Measurements from ENCODE around the gene RFXANK.
"Not testable (repeated sequence)": the region's sequence is repeated elsewhere in the genome, so short reads cannot be mapped to it uniquely, and the experiment has no call there.

Gene RFXANK

GRCh38 chr19:19169236-19170052 lies 22.6 kb upstream of the RFXANK start:
- no peak for DNase-seq (ENCODE audit: low read depth, low spot score)
- no peak overlapping the region for H3K27ac ChIP-seq

- H3K27ac ChIP-seq, result no peak within 1 kb of the TSS
- DNase-seq (ENCODE audit: low read depth, low spot score), result no peak
Observed at GRCh38 chr19:19170053-19170872, 21.8 kb upstream of the RFXANK start, which contains the start of gene MEF2B. Gene MEF2B, minus strand, starts transcription at chr19:19170263. Its CDS starts 19,528 bp downstream, at chr19:19150735.

- DNase-seq (ENCODE audit: low read depth, low spot score), result no peak
- no peak overlapping the region for H3K27ac ChIP-seq
Observed at GRCh38 chr19:19170873-19171672, 21.0 kb upstream of the RFXANK start.

- no peak for DNase-seq (ENCODE audit: low read depth, low spot score)
Observed at GRCh38 chr19:19171821-19172532, 20.1 kb upstream of the RFXANK start.

GRCh38 chr19:19173243-19173642 lies 18.8 kb upstream of the RFXANK start:
- DNase-seq (ENCODE audit: low read depth, low spot score); H3K27ac ChIP-seq: not testable (repeated sequence)

More at GRCh38 chr19:19171821-19172532, 20.1 kb upstream of the RFXANK start:
- no peak overlapping the region for H3K27ac ChIP-seq

- DNase-seq (ENCODE audit: low read depth, low spot score), result no peak
- H3K27ac ChIP-seq, result no peak overlapping the region
Observed at GRCh38 chr19:19176950-19177349, 15.1 kb upstream of the RFXANK start.

- no peak for DNase-seq (ENCODE audit: low read depth, low spot score)
Observed at GRCh38 chr19:19179548-19180441, 12.3 kb upstream of the RFXANK start.

GRCh38 chr19:19181488-19181998 lies 10.5 kb upstream of the RFXANK start:
- no peak overlapping the region for H3K27ac ChIP-seq
- DNase-seq (ENCODE audit: low read depth, low spot score), result no peak

More at GRCh38 chr19:19179548-19180441, 12.3 kb upstream of the RFXANK start:
- no peak overlapping the region for H3K27ac ChIP-seq

GRCh38 chr19:19185853-19186740 lies 6.0 kb upstream of the RFXANK start:
- DNase-seq (ENCODE audit: low read depth, low spot score), result no peak
- H3K27ac ChIP-seq, result no peak overlapping the region

- no peak for DNase-seq (ENCODE audit: low read depth, low spot score)
- no peak overlapping the region for H3K27ac ChIP-seq
Observed at GRCh38 chr19:19186742-19187141, 5.3 kb upstream of the RFXANK start.

- no peak for DNase-seq (ENCODE audit: low read depth, low spot score)
- H3K27ac ChIP-seq, result peak overlapping the region; percentile 94
Observed at GRCh38 chr19:19191768-19192077, 335 bp upstream of the RFXANK start.

GRCh38 chr19:19192910-19193423 lies 909 bp downstream of the RFXANK start:
- no peak for DNase-seq (ENCODE audit: low read depth, low spot score)
- H3K27ac ChIP-seq, result peak overlapping the region; percentile 94

- peak overlapping the region; percentile 94 for H3K27ac ChIP-seq
- DNase-seq (ENCODE audit: low read depth, low spot score), result no peak
Observed at GRCh38 chr19:19193926-19194325, 1.9 kb downstream of the RFXANK start.

- DNase-seq (ENCODE audit: low read depth, low spot score), result no peak
- no peak overlapping the region for H3K27ac ChIP-seq
Observed at GRCh38 chr19:19201697-19202630, 9.9 kb downstream of the RFXANK start.

- DNase-seq (ENCODE audit: low read depth, low spot score), result no peak
- peak overlapping the region; percentile 51 for H3K27ac ChIP-seq
Observed at GRCh38 chr19:19202707-19203011, 10.6 kb downstream of the RFXANK start.

- H3K27ac ChIP-seq, result peak within 1 kb of the TSS; percentile 51
- peak; percentile 40 for DNase-seq (ENCODE audit: low read depth, low spot score)
Observed at GRCh38 chr19:19203012-19203856, 11.2 kb downstream of the RFXANK start, which contains the start of gene NR2C2AP. Gene NR2C2AP, minus strand, starts transcription at chr19:19203414. Its CDS starts 354 bp downstream, at chr19:19203060.

All from epithelial cell of prostate (primary cell).